GM18517 (cell line): ENCODE measurements around the gene PPP1R9A.

ENCODE experiments used
- ATAC-seq: cut with Tn5 transposase; IDR thresholded peaks from one replicate; pipeline ENCODE4 v1.9.1; 2021; ENCODE audit warnings: mild to moderate bottlenecking, moderate library complexity; ENCODE audit not compliant: unreplicated experiment

PPP1R9A gene

GRCh38 chr7:94907026-94907810 is at the start of gene PPP1R9A:
TSS of gene PPP1R9A (plus strand) at chr7:94907594. CDS start at chr7:94910114, 2,520 bp downstream.
- ATAC-seq: no peak

DNA sequence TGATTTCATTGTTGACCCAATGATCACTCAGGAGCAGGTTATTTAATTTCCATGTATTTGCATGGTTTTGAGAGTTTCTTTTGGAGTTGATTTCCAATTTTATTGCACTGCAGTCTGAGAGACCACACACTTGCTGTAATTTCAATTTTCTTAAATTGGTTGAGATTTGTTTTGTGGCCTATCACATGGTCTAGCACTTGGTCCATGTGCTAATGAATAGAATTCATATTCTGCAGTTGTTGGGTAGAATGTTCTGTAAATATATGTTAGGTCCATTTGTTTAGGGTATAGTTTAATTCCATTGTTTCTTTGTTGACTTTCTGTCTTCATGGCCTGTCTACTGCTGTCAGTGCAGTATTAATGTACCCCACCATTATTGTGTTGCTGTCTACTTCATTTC is 36.3 kb upstream of the PPP1R9A start:
- no peak for ATAC-seq

- ATAC-seq: no peak
Measured at GRCh38 chr7:94873239-94873638, 34.2 kb upstream of the PPP1R9A start.

DNA sequence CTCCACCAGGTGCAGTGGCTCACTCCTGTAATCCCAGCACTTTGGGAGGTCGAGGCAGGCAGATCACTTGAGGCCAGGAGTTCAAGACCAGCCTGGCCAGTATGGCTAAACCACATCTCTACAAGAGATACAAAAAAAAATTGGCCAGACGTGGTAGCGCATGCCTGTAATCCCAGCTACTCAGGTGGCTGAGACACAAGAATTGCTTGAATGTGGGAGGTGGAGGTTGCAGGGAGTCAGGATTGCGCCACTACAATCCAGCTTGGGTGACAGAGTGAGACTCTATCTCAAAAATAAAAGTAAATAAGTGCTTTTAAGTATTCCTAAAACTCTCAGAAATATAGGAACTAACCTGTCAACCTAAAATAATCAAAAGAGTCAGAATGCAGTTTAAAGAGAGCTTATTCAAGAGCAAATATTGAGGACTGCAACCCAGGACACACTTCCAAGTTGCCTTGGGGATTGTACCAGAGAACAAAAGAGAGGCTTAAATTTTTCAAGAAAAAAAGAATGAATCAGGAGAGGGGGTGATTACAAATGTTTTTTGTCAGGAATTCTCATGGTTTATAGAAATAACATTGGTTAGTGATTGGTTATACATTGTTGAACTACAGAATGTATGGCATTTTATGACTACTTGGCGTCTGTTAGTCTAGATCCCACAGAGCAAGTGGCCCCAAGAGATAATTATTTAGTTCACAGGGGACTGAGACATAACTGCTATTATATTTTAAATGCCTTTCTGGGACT is 33.2 kb upstream of the PPP1R9A start:
- no peak for ATAC-seq

- ATAC-seq: no peak
Measured at GRCh38 chr7:94875201-94875600, 32.2 kb upstream of the PPP1R9A start.

DNA sequence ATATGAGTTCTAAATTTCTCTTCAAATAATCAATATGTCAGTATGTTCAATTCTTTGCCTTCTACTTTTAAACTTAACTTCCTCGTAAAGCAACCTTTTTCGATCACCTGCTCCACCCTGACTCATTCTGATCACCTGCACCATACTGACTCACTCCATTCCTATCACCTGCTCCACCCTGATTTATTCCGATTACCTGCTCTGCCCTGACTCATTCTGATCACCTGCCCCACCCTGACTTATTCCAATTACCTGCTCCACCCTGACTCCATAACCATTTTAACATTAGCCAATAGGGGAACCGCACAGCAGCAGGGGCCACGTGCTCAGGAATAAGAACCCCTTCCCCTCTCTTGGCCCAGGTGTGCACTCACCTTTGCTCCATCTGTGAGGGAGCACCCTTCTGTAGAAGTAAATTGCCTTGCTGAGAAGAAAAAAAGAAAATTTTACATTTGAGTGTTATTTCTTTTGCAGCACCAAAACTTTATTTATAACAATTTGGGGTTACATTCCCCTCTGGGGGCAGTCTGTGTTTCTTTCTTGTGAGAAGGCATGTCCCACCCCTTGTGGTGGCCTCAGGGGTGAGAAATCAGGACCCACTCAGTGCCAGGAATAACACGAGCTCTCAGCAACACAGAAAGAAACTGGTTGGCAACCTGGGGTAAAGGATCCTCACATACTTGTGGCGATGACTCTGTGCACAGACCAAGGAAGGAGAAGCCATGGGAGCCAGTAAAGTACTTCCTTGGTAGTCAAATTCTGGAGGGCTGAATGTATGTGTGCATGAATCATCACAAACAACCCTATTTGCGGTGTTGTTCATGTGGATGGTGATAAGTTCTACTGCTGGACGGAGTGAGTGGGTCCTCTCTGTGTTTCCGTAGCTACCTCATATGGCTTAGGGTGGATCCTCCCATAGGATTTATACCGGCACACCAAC is 29.4 kb upstream of the PPP1R9A start:
- ATAC-seq: no peak

- no peak for ATAC-seq
Measured at GRCh38 chr7:94882891-94883290, 24.5 kb upstream of the PPP1R9A start.

DNA sequence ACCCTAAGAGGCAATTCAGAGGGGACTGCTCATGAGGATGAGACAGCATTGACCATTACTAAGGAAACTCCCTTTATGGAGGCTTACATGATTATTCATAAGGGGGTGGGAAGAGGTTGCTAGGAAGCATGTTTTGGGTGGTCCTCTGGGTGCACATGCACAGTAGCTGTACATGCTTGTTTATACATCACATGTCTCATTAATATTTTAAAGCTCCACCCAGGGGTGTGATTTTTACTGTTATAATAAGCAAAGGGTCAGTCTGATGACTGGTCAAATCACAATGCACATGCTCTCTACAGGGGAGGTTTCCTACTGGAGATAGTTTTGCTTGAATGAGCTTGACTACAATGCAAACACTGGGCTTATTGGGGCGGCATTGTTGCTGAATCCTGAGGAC is 23.8 kb upstream of the PPP1R9A start:
- no peak for ATAC-seq

GRCh38 chr7:94888551-94888950 is 18.8 kb upstream of the PPP1R9A start:
- no peak for ATAC-seq

- no peak for ATAC-seq
Measured at GRCh38 chr7:94888995-94889523, 18.3 kb upstream of the PPP1R9A start.

DNA sequence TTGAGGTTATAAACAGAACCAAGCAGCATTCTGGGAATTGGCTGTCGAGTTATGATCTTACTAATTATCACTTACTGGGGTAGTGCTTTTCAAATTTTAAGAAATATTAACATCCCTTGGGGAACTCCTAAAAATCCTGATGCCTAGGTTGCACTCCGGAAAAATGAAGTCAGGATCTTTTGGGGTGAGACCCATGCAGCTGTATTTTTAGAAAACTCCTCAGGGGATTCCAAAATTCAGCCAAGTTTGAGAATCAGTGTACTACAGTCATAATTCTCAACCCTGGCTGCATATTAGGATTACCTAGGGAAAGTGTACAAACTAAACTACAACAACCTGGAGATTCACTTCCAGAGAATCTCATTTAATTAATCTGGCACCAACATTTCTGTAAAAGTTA is 17.2 kb upstream of the PPP1R9A start:
- no peak for ATAC-seq

DNA sequence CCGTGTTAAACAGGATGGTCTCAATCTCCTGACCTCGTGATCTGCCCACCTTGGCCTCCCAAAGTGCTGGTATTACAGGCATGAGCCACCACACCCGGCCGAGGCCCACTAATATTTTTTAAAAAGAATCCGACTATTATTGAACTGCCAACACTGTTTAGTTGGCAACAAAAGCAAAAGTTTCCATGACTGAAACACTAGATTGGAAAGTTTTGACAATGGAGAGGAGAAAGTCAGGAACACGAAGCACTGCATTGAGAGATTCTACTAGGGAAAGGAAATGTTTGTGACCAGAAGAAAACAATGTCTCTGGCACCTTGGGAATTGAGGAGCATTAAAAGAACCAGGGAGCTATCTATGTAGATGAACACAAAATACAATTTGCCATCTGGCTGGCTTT is 13.7 kb upstream of the PPP1R9A start:
- ATAC-seq: no peak

DNA sequence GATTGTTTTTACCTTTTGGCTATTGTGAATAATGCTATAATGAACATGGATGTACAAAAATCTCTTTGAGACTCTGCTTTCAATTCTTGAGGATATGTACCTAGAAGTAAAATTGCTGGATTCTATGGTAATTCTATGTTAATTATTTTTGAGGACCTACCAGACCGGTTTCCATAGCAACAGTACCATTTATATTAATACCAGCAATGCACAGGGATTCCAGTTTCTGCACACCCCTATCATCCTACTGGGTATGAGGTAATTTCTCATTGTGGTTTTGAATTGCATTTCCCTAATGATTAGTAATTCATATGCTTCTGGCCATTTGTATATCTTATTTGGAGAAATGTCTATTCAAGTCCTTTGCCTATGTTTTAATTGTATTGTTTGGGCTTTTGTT is 9.9 kb upstream of the PPP1R9A start:
- no peak for ATAC-seq

- ATAC-seq: no peak
Measured at GRCh38 chr7:94898340-94898739, 9.1 kb upstream of the PPP1R9A start.

GRCh38 chr7:94901981-94902380 is 5.4 kb upstream of the PPP1R9A start:
- no peak for ATAC-seq

DNA sequence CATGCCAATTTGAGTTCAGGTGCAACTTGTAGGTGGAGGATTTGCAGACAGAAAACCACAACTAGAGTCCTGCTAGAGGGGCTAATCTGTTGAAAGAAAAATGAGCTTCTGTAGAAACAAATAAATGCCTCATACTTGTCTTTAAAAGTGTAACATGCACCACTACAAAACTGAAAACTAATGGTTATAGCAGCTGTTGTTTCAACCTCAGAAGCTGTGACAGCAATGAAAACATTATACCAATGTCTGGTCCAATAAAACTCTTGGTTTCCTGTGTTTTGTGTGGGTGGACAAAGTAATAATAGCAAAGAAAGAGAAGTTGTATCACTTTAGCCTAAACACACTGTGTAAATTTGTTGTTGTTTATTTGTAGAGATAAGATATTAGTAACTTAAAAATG is 3.4 kb upstream of the PPP1R9A start:
- no peak for ATAC-seq

DNA sequence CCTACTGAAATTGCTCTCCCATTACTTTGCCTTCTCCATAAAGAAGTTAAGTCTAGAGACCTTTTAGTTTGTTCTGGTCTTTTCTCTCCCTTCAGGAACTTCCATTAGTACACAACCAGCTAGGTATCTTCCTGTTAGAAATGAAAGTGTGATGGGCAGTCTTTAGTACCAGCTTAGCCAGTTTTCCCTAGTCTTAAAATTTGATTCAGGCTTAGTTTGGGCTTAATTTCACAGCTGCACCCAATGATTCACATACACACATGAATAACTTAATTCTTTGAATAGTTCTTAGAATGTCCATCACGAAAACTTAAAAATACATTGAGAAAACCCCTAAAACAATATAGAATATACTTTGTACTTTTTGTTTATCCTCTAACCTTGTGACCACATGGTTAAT is 2.4 kb upstream of the PPP1R9A start:
- ATAC-seq: no peak

- no peak for ATAC-seq
Measured at GRCh38 chr7:94906065-94906851, 1.1 kb upstream of the PPP1R9A start.

GRCh38 chr7:94907811-94908322 is 473 bp downstream of the PPP1R9A start:
- no peak for ATAC-seq
